Thoracic aorta (tissue), 2 donors: ENCODE data around the gene PTGFRN. TPM values are rescaled to one million over a fixed set of nuclear protein-coding genes. Genes with fewer than 3 reads are reported as not detected.

Source experiments
- ATAC-seq: fragments of 150-250 bp; one replicate; pipeline ENCODE4 v1.8.0; 2017; ENCODE audit warnings: low read depth; ENCODE audit not compliant: insufficient number of reproducible peaks, low FRiP score
- DNase-seq: peaks from one replicate; pipeline ENCODE4 v3.0.0-alpha.2; 2020; ENCODE audit warnings: low spot score
- H3K27ac ChIP-seq, 2 donors: fragments of 200-600 bp; sonication (generic); 1 replicate in 1 of 2; 2 replicates in 1 of 2; pipeline ENCODE4 v1.5.1; 2016; ENCODE audit warnings: mild to moderate bottlenecking in 2 of 2, moderate library complexity in 2 of 2
- H3K27me3 ChIP-seq: fragments of 200-600 bp; sonication (generic); replicated peaks from 2 replicates; pipeline ENCODE4 v1.6.0; 2016; ENCODE audit warnings: mild to moderate bottlenecking; ENCODE audit not compliant: insufficient read depth
- H3K36me3 ChIP-seq: fragments of 200-600 bp; sonication (generic); one replicate; pipeline ENCODE4 v1.5.1; 2016
- H3K4me1 ChIP-seq, 2 donors: fragments of 200-600 bp; sonication (generic); 1 replicate in 1 of 2; 2 replicates in 1 of 2; pipeline versions ENCODE4 v1.5.1 to v1.6.0; 2016; ENCODE audit warnings: low read depth in 2 of 2, mild to moderate bottlenecking in 1 of 2; ENCODE audit not compliant: control insufficient read depth in 1 of 2
- H3K4me3 ChIP-seq: fragments of 200-600 bp; sonication (generic); 2 replicates; pipeline ENCODE4 v1.5.1; 2016; ENCODE audit warnings: mild to moderate bottlenecking
- H3K9me3 ChIP-seq: fragments of 200-600 bp; sonication (generic); 2 replicates; pipeline ENCODE4 v1.5.1; 2016
- total RNA-seq, 2 donors: library from RNA; depleted of rRNA; stranded (reverse); fragments of >200 nt; gene quantifications; one replicate each; pipeline versions ENCODE4 v1.1.0 to v1.2.3, GENCODE V29; 2016
- TF ChIP-seq, protein P1 (sequence below): fragments of 200-600 bp; sonication (generic); IDR thresholded peaks from one replicate; pipeline ENCODE4 v1.5.1; 2019; ENCODE audit warnings: antibody characterized with exemption

Gene PTGFRN
- total RNA-seq, 2 donors from 2014 or later = 24.5 to 32.7 TPM

DNA sequence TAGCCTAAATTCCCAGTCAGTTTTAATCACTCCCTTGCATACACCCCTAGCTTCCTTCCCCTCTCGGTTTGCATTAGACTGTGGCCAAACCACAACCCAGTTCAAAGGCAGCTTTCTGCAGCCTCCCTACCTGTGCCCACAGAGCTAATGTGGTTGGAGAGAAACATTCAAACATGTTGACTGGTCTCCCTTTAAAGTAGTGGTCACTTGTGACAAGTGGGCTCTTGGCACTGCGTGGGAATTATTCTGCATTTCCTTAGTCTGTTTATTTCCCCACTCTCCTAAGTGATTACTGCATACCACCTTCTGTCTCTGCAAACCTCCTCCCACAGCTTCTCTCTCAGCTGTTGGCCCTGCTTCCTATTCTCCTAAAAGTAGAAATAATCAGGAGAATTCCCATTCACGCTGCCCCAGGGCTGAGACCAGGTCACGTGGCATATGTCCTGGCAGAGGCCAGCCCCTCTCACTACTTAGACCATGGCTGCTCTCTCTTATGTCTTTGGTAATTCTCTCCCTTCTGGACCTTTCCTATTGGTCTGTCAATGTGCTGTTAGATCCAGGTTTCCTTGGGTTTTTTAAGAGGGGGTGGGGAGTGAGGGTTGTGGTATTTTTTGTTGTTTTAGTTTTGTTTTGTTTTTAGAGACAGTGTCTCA is 53.4 kb downstream of the PTGFRN start:
- TF ChIP-seq, protein P1, sequence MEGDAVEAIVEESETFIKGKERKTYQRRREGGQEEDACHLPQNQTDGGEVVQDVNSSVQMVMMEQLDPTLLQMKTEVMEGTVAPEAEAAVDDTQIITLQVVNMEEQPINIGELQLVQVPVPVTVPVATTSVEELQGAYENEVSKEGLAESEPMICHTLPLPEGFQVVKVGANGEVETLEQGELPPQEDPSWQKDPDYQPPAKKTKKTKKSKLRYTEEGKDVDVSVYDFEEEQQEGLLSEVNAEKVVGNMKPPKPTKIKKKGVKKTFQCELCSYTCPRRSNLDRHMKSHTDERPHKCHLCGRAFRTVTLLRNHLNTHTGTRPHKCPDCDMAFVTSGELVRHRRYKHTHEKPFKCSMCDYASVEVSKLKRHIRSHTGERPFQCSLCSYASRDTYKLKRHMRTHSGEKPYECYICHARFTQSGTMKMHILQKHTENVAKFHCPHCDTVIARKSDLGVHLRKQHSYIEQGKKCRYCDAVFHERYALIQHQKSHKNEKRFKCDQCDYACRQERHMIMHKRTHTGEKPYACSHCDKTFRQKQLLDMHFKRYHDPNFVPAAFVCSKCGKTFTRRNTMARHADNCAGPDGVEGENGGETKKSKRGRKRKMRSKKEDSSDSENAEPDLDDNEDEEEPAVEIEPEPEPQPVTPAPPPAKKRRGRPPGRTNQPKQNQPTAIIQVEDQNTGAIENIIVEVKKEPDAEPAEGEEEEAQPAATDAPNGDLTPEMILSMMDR = no peak
- Histone ChIP-seq H3K36me3 (no peaks in the 10 kb centered on the region), H3K27ac (no peak overlapping the region), H3K27me3 (no peaks in the 10 kb centered on the region), H3K4me3 (no peak overlapping the region), H3K4me1 (no peaks in the 10 kb centered on the region), H3K9me3 (no peaks in the 10 kb centered on the region)
- DNase-seq (no peak), ATAC-seq (no peak)

DNA sequence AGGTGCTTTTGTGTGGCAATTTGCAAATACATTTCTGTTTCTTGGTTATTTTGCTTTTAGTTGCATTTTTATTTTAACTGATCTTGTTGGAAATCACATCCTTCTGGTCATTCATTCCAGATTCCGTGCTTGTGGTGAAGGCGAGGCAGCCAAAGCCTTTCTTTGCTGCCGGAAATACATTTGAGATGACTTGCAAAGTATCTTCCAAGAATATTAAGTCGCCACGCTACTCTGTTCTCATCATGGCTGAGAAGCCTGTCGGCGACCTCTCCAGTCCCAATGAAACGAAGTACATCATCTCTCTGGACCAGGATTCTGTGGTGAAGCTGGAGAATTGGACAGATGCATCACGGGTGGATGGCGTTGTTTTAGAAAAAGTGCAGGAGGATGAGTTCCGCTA is 57.1 kb downstream of the PTGFRN start:
- H3K27ac ChIP-seq = no peak overlapping the region
- ATAC-seq = no peak
- H3K9me3 ChIP-seq = no peaks in the 10 kb centered on the region
- no peak for DNase-seq
- no peak overlapping the region for H3K4me3 ChIP-seq
- H3K27me3 ChIP-seq = no peaks in the 10 kb centered on the region
- H3K4me1 ChIP-seq = peaks cover 0 to 7% of the 10 kb centered on the region in 2 donors
- no peaks in the 10 kb centered on the region for H3K36me3 ChIP-seq
- TF ChIP-seq, protein P1 = no peak

DNA sequence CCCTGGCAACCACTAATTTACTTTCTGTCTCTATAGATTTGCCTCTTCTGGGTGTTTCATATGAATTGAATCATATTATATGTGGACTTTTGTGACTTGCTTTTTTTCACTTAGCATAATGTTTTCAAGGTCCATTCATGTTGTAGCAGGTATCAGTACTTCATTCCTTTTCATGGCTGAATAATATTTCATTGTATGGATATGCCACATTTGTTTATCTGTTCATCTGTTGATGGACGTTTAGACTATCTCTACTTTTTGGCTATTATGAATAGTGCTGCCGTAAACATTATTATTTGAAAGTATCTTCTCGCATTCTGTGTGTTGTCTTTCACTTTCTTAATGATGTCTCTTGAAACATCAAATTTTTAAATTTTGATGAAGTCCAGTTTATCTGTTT is 59.0 kb downstream of the PTGFRN start:
- Histone ChIP-seq H3K9me3 (no peaks in the 10 kb centered on the region), H3K27ac (no peak overlapping the region), H3K27me3 (no peaks in the 10 kb centered on the region), H3K36me3 (no peaks in the 10 kb centered on the region), H3K4me3 (no peak overlapping the region), H3K4me1 (peaks cover 5 to 21% of the 10 kb centered on the region in 2 donors)
- ATAC-seq = no peak
- TF ChIP-seq, protein P1 = no peak
- no peak for DNase-seq

DNA sequence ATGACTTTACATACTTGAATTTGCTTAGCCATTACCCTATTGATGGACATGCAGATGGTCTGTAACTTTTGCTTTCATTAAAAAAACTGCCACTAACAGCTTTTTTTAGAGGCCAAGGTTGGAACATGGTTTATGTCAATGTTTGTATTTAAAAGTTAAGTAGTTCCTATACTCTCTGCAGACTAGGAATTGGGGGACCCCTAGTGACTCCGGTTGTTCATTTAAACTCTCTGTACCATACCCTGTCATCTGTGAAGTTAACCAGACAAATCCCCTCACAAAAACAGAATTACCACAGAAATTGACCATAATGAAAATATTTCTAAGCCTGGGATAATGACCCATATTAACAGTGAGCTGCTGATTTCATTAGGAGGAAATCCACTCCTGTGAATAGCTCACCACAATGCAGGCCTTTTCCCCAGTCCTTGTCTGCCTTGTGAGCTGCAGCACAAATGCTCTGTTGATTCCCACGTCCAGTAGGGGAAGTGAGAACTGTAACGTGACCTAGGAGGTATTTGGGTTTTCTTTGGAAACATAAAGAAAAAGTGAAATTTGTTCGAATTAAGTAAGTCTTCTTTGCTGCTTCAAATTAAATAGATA is 61.6 kb downstream of the PTGFRN start:
- no peaks in the 10 kb centered on the region for H3K9me3 ChIP-seq
- H3K4me1 ChIP-seq = peaks cover 5 to 21% of the 10 kb centered on the region in 2 donors
- ATAC-seq = peak; percentile 27
- DNase-seq = no peak
- no peaks in the 10 kb centered on the region for H3K27me3 ChIP-seq
- H3K4me3 ChIP-seq = no peak overlapping the region
- peak overlapping the region in 1 of 2 donors; percentile 56 for H3K27ac ChIP-seq
- TF ChIP-seq, protein P1 = no peak
- H3K36me3 ChIP-seq = no peaks in the 10 kb centered on the region

DNA sequence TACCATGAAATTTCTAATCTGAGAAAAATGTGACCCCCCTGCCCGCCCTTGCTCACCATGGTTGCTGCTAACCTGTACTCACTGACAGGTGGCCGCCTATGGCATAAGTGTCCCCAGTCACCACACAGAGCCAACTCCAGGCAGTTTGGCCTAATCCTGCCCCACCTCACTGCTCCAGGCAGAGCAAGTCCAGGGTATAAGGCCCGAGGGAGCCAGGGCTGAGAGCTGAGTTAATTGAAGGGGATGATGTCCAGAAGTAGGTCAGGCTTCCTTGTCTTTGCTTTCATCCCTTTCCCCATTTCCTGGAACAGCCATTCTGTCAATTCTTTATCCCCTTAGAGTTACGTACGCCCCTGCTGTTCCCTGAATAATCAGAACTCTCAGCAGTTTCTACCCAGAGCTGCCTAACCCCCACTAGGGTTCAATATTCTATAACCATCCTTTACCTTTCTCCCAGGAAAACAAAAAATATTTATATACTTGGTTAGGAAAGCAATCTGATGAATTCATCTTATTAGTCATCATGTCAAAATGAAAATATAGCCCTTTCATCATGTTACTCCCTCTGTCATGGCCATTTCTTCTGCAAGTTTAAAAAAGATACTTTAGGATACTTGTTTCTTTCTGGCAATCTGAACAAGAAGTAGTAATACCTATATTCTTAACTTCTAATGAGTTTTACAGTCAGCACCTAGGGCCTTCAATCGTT is 62.4 kb downstream of the PTGFRN start:
- TF ChIP-seq, protein P1 = no peak
- Histone ChIP-seq H3K4me1 (peaks cover 5 to 21% of the 10 kb centered on the region in 2 donors), H3K27ac (peak overlapping the region; percentile 26 to 56), H3K36me3 (no peaks in the 10 kb centered on the region), H3K27me3 (no peaks in the 10 kb centered on the region), H3K9me3 (no peaks in the 10 kb centered on the region), H3K4me3 (no peak overlapping the region)
- DNase-seq (no peak), ATAC-seq (peak; percentile 37)
